Right hindlimb (tissue), 1 donor: ENCODE measurements around the gene HEATR3.

Experiments
- DNase-seq: peaks from one replicate; pipeline ENCODE4 v3.0.0-alpha.2; 2018

HEATR3 gene

DNA sequence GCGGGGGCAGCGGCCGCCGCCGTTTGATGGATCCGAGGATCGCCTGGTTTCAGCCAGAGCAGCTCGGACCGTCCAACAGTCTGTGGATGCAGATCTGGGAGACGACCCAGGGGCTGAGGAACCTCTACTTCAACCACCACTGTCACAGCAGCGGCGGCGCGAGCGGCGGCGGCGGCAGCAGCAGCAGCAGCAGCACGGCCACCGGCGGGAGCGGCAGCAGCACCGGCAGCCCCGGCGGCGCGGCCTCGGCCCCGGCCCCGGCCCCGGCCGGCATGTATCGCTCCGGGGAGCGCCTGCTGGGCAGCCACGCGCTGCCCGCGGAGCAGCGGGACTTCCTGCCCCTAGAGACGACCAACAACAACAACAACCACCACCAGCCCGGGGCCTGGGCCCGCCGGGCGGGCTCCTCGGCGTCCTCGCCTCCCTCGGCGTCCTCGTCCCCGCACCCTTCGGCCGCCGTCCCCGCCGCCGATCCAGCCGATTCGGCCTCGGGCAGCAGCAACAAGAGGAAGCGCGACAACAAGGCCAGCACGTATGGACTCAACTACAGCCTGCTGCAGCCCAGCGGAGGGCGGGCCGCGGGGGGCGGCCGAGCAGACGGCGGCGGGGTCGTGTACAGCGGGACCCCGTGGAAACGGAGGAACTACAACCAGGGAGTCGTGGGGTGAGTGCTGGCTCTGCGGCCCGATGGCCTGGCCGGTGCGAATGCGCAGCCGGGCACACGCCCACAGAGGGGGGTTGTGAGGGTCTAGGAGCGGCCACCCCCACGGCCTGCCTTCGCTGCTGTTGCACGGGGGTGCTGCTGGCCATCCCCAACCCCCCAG lies 88.0 kb downstream of the HEATR3 start:
- DNase-seq: peak; percentile 46

- DNase-seq: no peak
These were observed 88.7 kb downstream of the HEATR3 start for GRCh38 chr16:50154420-50154950.

DNA sequence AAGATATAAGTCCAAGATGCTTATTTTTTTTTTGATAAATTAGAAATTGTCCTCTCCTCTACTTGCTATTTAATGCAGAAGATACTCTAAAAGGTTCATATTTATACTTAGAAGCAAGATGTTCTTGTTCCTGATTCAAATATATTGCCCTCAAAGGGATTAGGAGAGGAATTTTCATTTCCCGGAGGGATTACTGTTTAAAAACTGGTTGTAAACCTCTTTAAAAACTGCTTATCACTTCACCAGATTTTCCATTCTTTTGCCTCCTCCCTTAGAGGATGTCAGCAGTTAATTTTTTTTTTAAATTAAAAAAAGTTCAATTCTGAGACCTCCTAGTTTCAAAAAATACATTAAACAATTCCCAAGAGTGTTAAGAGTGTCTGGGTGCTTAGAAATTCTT lies 90.2 kb downstream of the HEATR3 start:
- no peak for DNase-seq
